ENCODE measurements around the gene GSTK1.

GRCh38 chr7:143248761-143249354 is 14.4 kb upstream of the GSTK1 start:
- TF ChIP-seq CTCF (IDR thresholded peaks at IDR 0.05) (no peak), POLR2A (IDR thresholded peaks at IDR 0.05) (no peak)
